Fibroblast of skin of abdomen (primary cell): ENCODE results near the gene SPEN.
"Not testable (repeated sequence)": the region's sequence is repeated elsewhere in the genome, so short reads cannot be mapped to it uniquely, and the experiment has no call there.

Source experiments
- DNase-seq: peaks from one replicate; pipeline ENCODE4 v3.0.0-alpha.2; 2013

The SPEN gene

GRCh38 chr1:15962671-15963362, 115.3 kb downstream of the SPEN start:
- no peak for DNase-seq

- no peak for DNase-seq
Measured at GRCh38 chr1:15963363-15963967, 116.0 kb downstream of the SPEN start.

GRCh38 chr1:15963968-15964648, 116.6 kb downstream of the SPEN start:
- DNase-seq, result no peak

- peak; percentile 61 for DNase-seq
Measured at GRCh38 chr1:15965228-15965767, 117.8 kb downstream of the SPEN start.

- peak; percentile 70 for DNase-seq
Measured at GRCh38 chr1:15966081-15966955, 118.8 kb downstream of the SPEN start.

- DNase-seq, result no peak
Measured at GRCh38 chr1:15966956-15967344, 119.4 kb downstream of the SPEN start.

GRCh38 chr1:15968172-15968571, 120.7 kb downstream of the SPEN start:
- DNase-seq, result no peak

- DNase-seq, result no peak
Measured at GRCh38 chr1:15969321-15969880, 121.9 kb downstream of the SPEN start.

GRCh38 chr1:15970911-15971310, 123.4 kb downstream of the SPEN start:
- no peak for DNase-seq

GRCh38 chr1:15972409-15972808, 124.9 kb downstream of the SPEN start:
- DNase-seq, result no peak

- DNase-seq, result no peak
Measured at GRCh38 chr1:15973772-15974171, 126.3 kb downstream of the SPEN start.

GRCh38 chr1:15974855-15975254, 127.3 kb downstream of the SPEN start:
- DNase-seq, result no peak

GRCh38 chr1:15975358-15975804, 127.9 kb downstream of the SPEN start:
- DNase-seq, result peak; percentile 53

- DNase-seq, result peak; percentile 92
Measured at GRCh38 chr1:15975805-15976680, 128.5 kb downstream of the SPEN start, which contains the start of gene ZBTB17. TSS of gene ZBTB17 (minus strand) at chr1:15976101. CDS start at chr1:15948495, 27,606 bp downstream.

- not testable (repeated sequence) for DNase-seq
Measured at GRCh38 chr1:15977947-15978346, 130.4 kb downstream of the SPEN start.

GRCh38 chr1:15981679-15982078, 134.2 kb downstream of the SPEN start:
- DNase-seq, result no peak

GRCh38 chr1:15983275-15983674, 135.8 kb downstream of the SPEN start:
- no peak for DNase-seq

GRCh38 chr1:15985611-15986297, 138.2 kb downstream of the SPEN start:
- DNase-seq, result no peak

GRCh38 chr1:15988856-15989736, 141.6 kb downstream of the SPEN start:
- DNase-seq, result no peak
